GM12865 (cell line): ENCODE measurements around the gene GTPBP2.
"Not testable (repeated sequence)": the region's sequence is repeated elsewhere in the genome, so short reads cannot be mapped to it uniquely, and the experiment has no call there.

Source experiments
- DNase-seq: peaks from one replicate; pipeline ENCODE4 v3.0.0; 2010; ENCODE audit warnings: low read depth
- H3K4me3 ChIP-seq: 2 replicates; pipeline ENCODE4 v1.5.1; 2011; ENCODE audit warnings: mild to moderate bottlenecking, low read depth, low read length, control low read depth
- TF ChIP-seq, protein P1 (sequence below): IDR thresholded peaks from 2 replicates; pipeline ENCODE4 v1.5.1; 2011; ENCODE audit warnings: low read length, control low read depth, low read depth, inconsistent platforms; ENCODE audit not compliant: insufficient read depth; ENCODE audit errors: missing control alignments

GTPBP2 gene

DNA sequence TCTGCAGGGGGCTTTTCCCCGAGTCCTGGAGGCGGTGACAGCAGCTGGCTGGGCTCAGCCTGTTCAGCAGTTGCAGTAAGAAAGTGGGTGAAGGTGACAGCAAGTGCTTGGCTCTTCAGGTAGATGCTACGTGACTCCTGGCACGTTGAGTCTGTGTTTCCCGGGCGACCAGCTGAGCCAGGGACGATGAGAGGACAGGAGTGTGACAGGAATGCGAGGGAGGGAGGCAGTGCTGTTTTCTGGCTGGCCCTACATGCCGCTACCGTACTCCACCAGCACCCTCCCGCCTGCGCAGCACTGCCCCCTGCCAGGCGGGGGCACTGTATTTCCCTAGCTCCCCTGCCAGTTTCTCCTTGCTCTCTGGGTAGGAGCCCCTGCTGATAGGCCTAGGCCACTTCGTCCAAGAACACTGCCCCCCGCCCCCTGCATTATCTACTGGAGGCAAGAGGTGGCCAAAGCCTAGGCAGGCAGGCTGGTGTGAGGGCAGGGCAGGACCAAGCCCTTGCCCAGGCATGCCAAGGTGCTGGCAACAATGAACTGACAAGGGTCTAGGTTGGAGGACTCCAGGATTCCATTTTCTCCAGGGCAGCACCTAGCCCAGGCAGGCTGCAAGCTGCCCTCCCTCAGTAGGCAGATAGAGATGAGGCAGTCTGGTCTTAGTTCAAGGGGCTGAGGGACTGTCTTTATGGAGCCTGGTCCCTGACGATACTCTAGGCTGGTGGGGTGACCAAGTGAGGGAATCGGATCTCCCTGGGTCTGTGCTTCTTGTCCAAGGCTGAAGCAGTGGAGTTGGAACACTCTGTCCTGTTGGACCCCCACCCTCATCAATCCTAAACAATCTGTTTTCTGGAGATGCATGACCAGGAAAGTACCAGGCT lies 39.3 kb upstream of the GTPBP2 start:
- peak; percentile 68 for DNase-seq
- no peak overlapping the region for H3K4me3 ChIP-seq
- TF ChIP-seq, protein P1, sequence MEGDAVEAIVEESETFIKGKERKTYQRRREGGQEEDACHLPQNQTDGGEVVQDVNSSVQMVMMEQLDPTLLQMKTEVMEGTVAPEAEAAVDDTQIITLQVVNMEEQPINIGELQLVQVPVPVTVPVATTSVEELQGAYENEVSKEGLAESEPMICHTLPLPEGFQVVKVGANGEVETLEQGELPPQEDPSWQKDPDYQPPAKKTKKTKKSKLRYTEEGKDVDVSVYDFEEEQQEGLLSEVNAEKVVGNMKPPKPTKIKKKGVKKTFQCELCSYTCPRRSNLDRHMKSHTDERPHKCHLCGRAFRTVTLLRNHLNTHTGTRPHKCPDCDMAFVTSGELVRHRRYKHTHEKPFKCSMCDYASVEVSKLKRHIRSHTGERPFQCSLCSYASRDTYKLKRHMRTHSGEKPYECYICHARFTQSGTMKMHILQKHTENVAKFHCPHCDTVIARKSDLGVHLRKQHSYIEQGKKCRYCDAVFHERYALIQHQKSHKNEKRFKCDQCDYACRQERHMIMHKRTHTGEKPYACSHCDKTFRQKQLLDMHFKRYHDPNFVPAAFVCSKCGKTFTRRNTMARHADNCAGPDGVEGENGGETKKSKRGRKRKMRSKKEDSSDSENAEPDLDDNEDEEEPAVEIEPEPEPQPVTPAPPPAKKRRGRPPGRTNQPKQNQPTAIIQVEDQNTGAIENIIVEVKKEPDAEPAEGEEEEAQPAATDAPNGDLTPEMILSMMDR: peak; percentile 60

DNA sequence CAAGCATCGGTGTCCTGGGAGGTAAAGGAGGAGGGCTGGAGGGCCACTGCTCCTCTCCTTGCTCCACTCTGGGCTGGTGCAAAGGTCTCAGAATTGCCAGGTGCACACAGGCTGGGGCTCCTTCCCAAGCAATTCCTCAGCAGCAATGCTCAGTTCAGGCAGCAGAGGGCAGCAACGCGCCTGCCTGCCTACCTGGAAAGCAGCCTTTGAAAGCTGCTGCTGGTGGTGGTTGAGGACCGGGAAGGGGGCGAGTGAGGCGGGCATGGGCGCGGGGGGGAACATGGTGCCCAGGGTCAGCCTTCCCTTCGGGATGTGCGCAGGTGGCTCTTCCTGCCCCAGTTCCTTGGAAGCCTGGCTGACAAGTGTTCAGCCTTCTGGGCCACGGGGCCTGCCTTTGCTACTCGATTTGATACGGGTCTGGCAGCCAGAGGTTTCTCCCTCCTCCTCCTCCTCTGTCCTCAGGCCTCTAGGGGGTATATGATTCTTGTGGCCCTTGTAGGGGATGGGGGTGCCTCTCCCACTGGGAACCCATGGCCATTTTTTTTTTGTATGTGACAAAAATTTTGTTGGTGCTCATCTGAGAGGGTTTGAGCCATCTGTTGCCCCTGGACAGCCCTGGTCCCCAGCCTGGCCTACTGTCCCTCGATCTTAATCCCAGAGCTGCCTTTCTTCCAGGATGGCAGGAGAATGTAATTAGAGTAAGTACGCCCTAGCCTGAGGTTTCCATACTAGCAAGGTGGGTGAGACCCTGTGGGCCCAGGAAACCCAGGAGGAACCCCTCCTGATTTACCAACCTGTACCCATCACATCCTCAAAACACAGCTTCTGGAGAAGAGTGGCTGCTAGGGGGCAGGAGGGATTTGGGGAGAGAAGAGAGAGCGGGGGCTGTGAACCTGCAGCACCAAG lies 38.4 kb upstream of the GTPBP2 start:
- peak; percentile 84 for DNase-seq
- H3K4me3 ChIP-seq: peak overlapping the region; percentile 11; the same call in 1 of the 2 replicates
- TF ChIP-seq, protein P1: peak; percentile 96

DNA sequence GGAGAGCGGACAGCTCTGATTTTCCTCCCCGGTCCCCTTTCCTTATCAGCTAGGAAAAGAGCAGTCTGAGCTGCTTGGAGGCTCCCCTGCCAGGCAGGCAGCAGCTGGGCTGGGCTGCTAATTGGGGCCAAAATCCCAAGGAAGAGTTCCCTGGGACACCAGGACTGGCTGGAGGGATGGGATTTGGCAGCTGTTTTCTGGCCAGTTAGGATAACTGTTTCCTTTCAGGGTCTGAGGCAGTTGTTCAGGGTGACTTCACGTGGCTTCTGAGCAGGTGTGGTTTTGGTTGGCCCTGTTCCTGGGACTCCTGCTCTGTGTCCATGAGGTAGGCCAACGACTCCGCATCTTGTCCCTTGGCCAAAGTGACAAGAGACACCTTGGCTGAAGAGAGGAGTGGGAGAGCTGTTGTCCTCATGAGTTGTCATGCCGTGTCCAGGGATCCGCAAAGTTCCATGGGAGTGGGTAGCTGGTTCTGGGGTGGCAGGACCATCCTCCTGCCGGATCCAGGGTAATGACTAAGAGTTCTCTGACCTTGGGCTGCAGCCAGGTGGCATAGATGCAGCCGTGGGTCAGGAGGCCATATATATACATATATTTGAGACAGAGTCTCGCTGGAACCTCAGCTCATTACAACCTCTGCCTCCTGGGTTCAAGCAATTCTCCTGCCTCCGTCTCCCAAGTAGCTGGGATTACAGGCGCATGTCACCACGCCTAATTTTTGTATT lies 37.3 kb upstream of the GTPBP2 start:
- TF ChIP-seq, protein P1: no peak
- DNase-seq: no peak
- H3K4me3 ChIP-seq: no peak overlapping the region

DNA sequence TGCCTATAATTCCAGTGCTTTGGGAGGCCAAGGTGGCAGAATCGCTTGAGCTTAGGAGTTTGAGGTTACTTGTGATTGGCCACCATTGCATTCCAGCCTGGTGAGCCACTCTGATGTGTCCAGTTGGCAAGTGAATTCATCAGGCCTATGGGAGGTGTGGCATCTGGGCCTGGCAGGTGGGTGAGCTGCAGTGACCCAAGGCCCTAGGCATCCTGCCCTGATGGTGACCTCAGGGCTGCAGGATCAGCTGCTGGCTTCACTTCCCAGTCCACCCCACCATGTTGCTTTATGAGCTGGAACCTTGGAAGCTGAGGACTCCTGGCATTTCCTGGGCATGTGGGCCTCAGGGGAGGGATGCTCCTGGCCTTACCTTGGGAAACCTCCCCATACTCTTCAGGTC lies 36.3 kb upstream of the GTPBP2 start:
- H3K4me3 ChIP-seq: no peak overlapping the region
- DNase-seq: no peak
- TF ChIP-seq, protein P1: no peak

DNA sequence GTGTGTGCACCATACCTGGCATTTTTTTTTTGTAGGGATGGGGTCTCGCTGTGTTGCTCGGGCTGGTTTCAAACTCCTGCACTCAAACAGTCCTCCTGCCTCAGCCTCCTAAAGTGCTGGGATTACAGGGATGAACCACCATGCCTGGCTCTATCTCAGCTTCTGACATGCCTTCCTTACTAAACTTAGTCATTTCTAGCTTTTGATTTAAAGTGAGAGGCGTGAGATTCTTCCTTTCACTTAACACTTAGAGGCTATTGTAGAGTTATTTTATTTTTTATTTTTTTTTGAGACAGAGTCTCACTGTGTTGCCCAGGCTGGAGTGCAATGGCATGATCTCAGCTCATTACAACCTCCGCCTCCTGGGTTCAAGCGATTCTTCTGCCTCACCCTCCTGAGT lies 33.9 kb upstream of the GTPBP2 start:
- not testable (repeated sequence) for H3K4me3 ChIP-seq, DNase-seq

DNA sequence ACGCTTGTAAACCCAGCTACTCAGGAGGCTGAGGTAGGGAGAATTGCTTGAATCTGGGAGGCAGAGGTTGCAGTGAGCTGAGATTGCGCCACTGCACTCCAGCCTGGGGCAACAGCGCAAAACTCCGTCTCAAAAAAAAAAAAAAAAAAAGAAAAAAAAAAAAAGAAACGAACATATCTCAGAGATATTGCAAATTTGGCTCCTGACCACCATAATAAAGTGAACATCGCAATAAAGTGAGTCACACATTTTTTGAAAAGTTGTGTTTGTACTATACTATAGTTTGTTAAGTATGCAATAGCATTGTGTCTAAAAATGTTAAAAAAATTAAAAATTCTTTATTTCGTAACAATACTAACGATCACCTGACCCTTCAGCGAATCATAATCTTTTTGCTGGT lies 29.1 kb upstream of the GTPBP2 start:
- no peak for DNase-seq
- TF ChIP-seq, protein P1: no peak
- no peak overlapping the region for H3K4me3 ChIP-seq
